Measurements from ENCODE around the gene RNF213.

- TF ChIP-seq, protein P1, sequence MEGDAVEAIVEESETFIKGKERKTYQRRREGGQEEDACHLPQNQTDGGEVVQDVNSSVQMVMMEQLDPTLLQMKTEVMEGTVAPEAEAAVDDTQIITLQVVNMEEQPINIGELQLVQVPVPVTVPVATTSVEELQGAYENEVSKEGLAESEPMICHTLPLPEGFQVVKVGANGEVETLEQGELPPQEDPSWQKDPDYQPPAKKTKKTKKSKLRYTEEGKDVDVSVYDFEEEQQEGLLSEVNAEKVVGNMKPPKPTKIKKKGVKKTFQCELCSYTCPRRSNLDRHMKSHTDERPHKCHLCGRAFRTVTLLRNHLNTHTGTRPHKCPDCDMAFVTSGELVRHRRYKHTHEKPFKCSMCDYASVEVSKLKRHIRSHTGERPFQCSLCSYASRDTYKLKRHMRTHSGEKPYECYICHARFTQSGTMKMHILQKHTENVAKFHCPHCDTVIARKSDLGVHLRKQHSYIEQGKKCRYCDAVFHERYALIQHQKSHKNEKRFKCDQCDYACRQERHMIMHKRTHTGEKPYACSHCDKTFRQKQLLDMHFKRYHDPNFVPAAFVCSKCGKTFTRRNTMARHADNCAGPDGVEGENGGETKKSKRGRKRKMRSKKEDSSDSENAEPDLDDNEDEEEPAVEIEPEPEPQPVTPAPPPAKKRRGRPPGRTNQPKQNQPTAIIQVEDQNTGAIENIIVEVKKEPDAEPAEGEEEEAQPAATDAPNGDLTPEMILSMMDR (IDR thresholded peaks at IDR 0.05), result no peak
- TF ChIP-seq POLR2A (IDR thresholded peaks at IDR 0.05), result no peak
These were observed 1.6 kb downstream of the RNF213 start for GRCh38 chr17:80262291-80262690.
